GM23248 (cell line): ENCODE results near the gene SYNGR1.
"Not testable (repeated sequence)": the region's sequence is repeated elsewhere in the genome, so short reads cannot be mapped to it uniquely, and the experiment has no call there.

ENCODE experiments used
- EZH2 ChIP-seq: fragments of 200-600 bp; sonication (generic); IDR thresholded peaks from 2 replicates; pipeline ENCODE4 v1.6.1; 2018; ENCODE audit warnings: antibody characterized with exemption, mild to moderate bottlenecking; ENCODE audit not compliant: insufficient read depth, poor library complexity, severe bottlenecking
- EZH2phosphoT487 ChIP-seq: fragments of 200-600 bp; sonication (generic); IDR thresholded peaks from 2 replicates; pipeline ENCODE4 v1.6.1; 2018; ENCODE audit warnings: antibody characterized with exemption, moderate library complexity, mild to moderate bottlenecking, low read depth; ENCODE audit not compliant: insufficient read depth

DNA sequence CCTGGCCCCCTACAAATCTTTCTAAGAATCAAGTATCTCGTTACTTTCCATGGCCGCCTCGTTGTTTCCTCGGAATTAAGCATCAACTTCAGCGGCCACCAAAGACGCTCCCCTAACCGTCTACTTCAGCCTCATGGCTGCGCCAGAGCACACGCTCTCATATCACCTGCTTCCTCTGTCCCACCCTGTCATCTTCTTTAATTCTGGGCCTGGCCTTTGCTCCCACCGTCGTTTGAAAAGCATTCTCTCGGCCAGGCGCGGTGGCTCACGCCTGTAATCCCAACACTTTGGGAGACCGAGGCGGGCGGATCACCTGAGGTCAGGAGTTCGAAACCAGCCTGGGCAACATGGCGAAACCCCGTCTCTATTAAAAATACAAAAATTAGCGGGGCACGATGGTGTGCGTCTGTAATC, 29.2 kb upstream of the SYNGR1 start:
- TF ChIP-seq EZH2, EZH2phosphoT487: not testable (repeated sequence)
